ENCODE data around the gene ABCA13. TPM values are rescaled to one million over a fixed set of nuclear protein-coding genes. Genes with fewer than 3 reads are reported as not detected.
A peak's percentile ranks its signal among the peaks of the same experiment; 100 is the strongest.

ABCA13 gene
- total RNA-seq, 1 experiment from 2014 or later, result 2.1 TPM

GRCh38 chr7:48173756-48174382, 2.6 kb downstream of the ABCA13 start:
- no TSS peak for BruUV-seq (replicated peaks)
- ATAC-seq (peak; percentile 82), DNase-seq (peak; percentile 69)
- H3K27ac ChIP-seq (ENCODE audit: low read length), result peak overlapping the region; percentile 82
- H3K36me3 ChIP-seq (ENCODE audit: low read depth, low read length), result no peaks in the 10 kb centered on the region
- peaks cover 22% of the 10 kb centered on the region for H3K4me1 ChIP-seq (ENCODE audit: insufficient read depth, low read length)
- no peak overlapping the region for H2AFZ ChIP-seq (ENCODE audit: low read length)
- H4K20me1 ChIP-seq (ENCODE audit: low read length), result no peaks in the 10 kb centered on the region
- H3K4me2 ChIP-seq (ENCODE audit: low read length), result peak overlapping the region; percentile 65
- no peaks in the 10 kb centered on the region for H3K27me3 ChIP-seq (ENCODE audit: low read length)
- no peak for TF ChIP-seq EZH2 (IDR thresholded peaks at IDR 0.05; ENCODE audit: low read length, unreplicated experiment)
- TF ChIP-seq EZH2phosphoT487 (IDR thresholded peaks at IDR 0.05; ENCODE audit: borderline replicate concordance, low read length), result no peak
- no peak for TF ChIP-seq CTCF (conservative IDR thresholded peaks at IDR 0.05; ENCODE audit: low read depth, low read length)
- H3K4me3 ChIP-seq (ENCODE audit: low read length), result peak overlapping the region; percentile 11; the same call in 1 of the 2 replicates
- H3K79me2 ChIP-seq (ENCODE audit: low read length), result no peaks in the 10 kb centered on the region
- no peaks in the 10 kb centered on the region for H3K9me3 ChIP-seq (ENCODE audit: low read length)
- ChIA-PET CTCF (interaction anchor here (1.0 to 1.7 kb wide), 3 partner anchors 19 to 125 kb away, joined by 6 to 12 read pairs (median 6); no protein-coding TSS in a partner anchor), POLR2A (ENCODE audit: unreplicated experiment) (interaction anchor here (0.5 to 0.6 kb wide), 4 partner anchors 19 to 650 kb away, joined by 3 read pairs; no protein-coding TSS in a partner anchor)
- H3F3A ChIP-seq (ENCODE audit: low read length, unreplicated experiment), result no peaks in the 10 kb centered on the region
- intact Hi-C loops (cut with micrococcal nuclease), result loop anchor here (1.0 to 10.0 kb wide), 5 partner anchors 9 to 1253 kb away; no protein-coding TSS in a partner anchor
- H3K9ac ChIP-seq (ENCODE audit: low read length), result peak overlapping the region; percentile 36; the same call in 1 of the 2 replicates
- H3K9me2 ChIP-seq (replicated peaks; ENCODE audit: low read length), result no peaks in the 10 kb centered on the region

GRCh38 chr7:48175019-48175418, 3.8 kb downstream of the ABCA13 start:
- no peaks in the 10 kb centered on the region for H3K9me3 ChIP-seq (ENCODE audit: low read length)
- CTCF ChIA-PET, result interaction anchor here (0.7 to 1.7 kb wide), 2 partner anchors 124 to 574 kb away, joined by 3 to 12 read pairs; no protein-coding TSS in a partner anchor
- POLR2A ChIA-PET (ENCODE audit: unreplicated experiment), result no interaction called here
- H3K9me2 ChIP-seq (replicated peaks; ENCODE audit: low read length), result no peaks in the 10 kb centered on the region
- H4K20me1 ChIP-seq (ENCODE audit: low read length), result no peaks in the 10 kb centered on the region
- BruUV-seq (replicated peaks), result no TSS peak
- no peaks in the 10 kb centered on the region for H3F3A ChIP-seq (ENCODE audit: low read length, unreplicated experiment)
- peaks cover 22% of the 10 kb centered on the region for H3K4me1 ChIP-seq (ENCODE audit: insufficient read depth, low read length)
- H3K27ac ChIP-seq (ENCODE audit: low read length), result 0 out of 2 replicates have a peak overlapping the region, but pooled peaks have one; percentile 2
- H3K4me3 ChIP-seq (ENCODE audit: low read length), result no peak overlapping the region
- no peaks in the 10 kb centered on the region for H3K36me3 ChIP-seq (ENCODE audit: low read depth, low read length)
- H3K79me2 ChIP-seq (ENCODE audit: low read length), result no peaks in the 10 kb centered on the region
- ATAC-seq (no peak), DNase-seq (no peak)
- no peak overlapping the region for H3K9ac ChIP-seq (ENCODE audit: low read length)
- H3K4me2 ChIP-seq (ENCODE audit: low read length), result no peak overlapping the region
- TF ChIP-seq EZH2phosphoT487 (IDR thresholded peaks at IDR 0.05; ENCODE audit: borderline replicate concordance, low read length) (no peak), EZH2 (IDR thresholded peaks at IDR 0.05; ENCODE audit: low read length, unreplicated experiment) (no peak), CTCF (conservative IDR thresholded peaks at IDR 0.05; ENCODE audit: low read depth, low read length) (no peak)
- H2AFZ ChIP-seq (ENCODE audit: low read length), result no peak overlapping the region
- H3K27me3 ChIP-seq (ENCODE audit: low read length), result no peaks in the 10 kb centered on the region
- intact Hi-C loops (cut with micrococcal nuclease), result loop anchor here (10.0 kb wide), 1 partner anchor 190 kb away; no protein-coding TSS in a partner anchor

- H3F3A ChIP-seq (ENCODE audit: low read length, unreplicated experiment), result no peaks in the 10 kb centered on the region
- H3K4me2 ChIP-seq (ENCODE audit: low read length), result no peak overlapping the region
- H3K4me3 ChIP-seq (ENCODE audit: low read length), result no peak overlapping the region
- peaks cover 31% of the 10 kb centered on the region for H3K4me1 ChIP-seq (ENCODE audit: insufficient read depth, low read length)
- DNase-seq (no peak), ATAC-seq (no peak)
- intact Hi-C loops (cut with micrococcal nuclease), result loop anchor here (10.0 kb wide), 1 partner anchor 188 kb away; no protein-coding TSS in a partner anchor
- CTCF ChIA-PET, result no interaction called here
- H3K36me3 ChIP-seq (ENCODE audit: low read depth, low read length), result no peaks in the 10 kb centered on the region
- TF ChIP-seq EZH2 (IDR thresholded peaks at IDR 0.05; ENCODE audit: low read length, unreplicated experiment) (no peak), CTCF (conservative IDR thresholded peaks at IDR 0.05; ENCODE audit: low read depth, low read length) (no peak), EZH2phosphoT487 (IDR thresholded peaks at IDR 0.05; ENCODE audit: borderline replicate concordance, low read length) (no peak)
- POLR2A ChIA-PET (ENCODE audit: unreplicated experiment), result no interaction called here
- H4K20me1 ChIP-seq (ENCODE audit: low read length), result no peaks in the 10 kb centered on the region
- no peak overlapping the region for H2AFZ ChIP-seq (ENCODE audit: low read length)
- no peak overlapping the region for H3K27ac ChIP-seq (ENCODE audit: low read length)
- no peaks in the 10 kb centered on the region for H3K79me2 ChIP-seq (ENCODE audit: low read length)
- no TSS peak for BruUV-seq (replicated peaks)
- no peaks in the 10 kb centered on the region for H3K9me3 ChIP-seq (ENCODE audit: low read length)
- no peaks in the 10 kb centered on the region for H3K27me3 ChIP-seq (ENCODE audit: low read length)
- H3K9me2 ChIP-seq (replicated peaks; ENCODE audit: low read length), result no peaks in the 10 kb centered on the region
- H3K9ac ChIP-seq (ENCODE audit: low read length), result no peak overlapping the region
These were observed 5.2 kb downstream of the ABCA13 start for GRCh38 chr7:48176356-48176893.

All from PC-3 (cell line).